HepG2 (cell line): ENCODE data around the gene MICB. TPM values are rescaled to one million over a fixed set of nuclear protein-coding genes. Genes with fewer than 3 reads are reported as not detected.

Experiments used
- ATAC-seq: fragments of 200-7000 bp; cut with Tn5 transposase; 3 replicates; pipeline ENCODE4 v1.9.1; 2020; ENCODE audit warnings: mild to moderate bottlenecking, moderate library complexity
- BruUV-seq: library from RNA; stranded (reverse); fragments of 400-500 nt; replicated peaks from 2 replicates; lab custom pipeline; 2021; lab: Mats Ljungman, UMichigan
- CTCF ChIA-PET: fragments of 300-600 bp; formaldehyde crosslinking; extraction: SDS; loops from one replicate; lab custom pipeline; 2021; ENCODE audit warnings: low total read pairs, inconsistent platforms, low intra/inter-chr PET ratio; lab: Yijun Ruan, JAX
- POLR2A ChIA-PET: fragments of 350-600 bp; sonication (Branson Sonifier 250); formaldehyde crosslinking; loops from one replicate; lab custom pipeline; 2020; ENCODE audit warnings: antibody characterized with exemption, inconsistent platforms; lab: Yijun Ruan, JAX
- DNase-seq: peaks from one replicate; pipeline ENCODE4 v3.0.0-alpha.2; 2015; ENCODE audit warnings: low spot score
- FAIRE-seq: peaks from 3 replicates; lab custom pipeline; 2011; peaks lifted over from hg19 to GRCh38; lab: Jason Lieb, UNC
- H2AFZ ChIP-seq: one replicate; pipeline ENCODE4 v1.6.1; 2011; ENCODE audit warnings: low read length, inconsistent platforms
- H3K27ac ChIP-seq: fragments of 300-600 bp; 3 replicates; pipeline ENCODE4 v1.8.0; 2011; ENCODE audit warnings: mixed run types, mild to moderate bottlenecking, mixed read lengths, low read length, inconsistent platforms; ENCODE audit not compliant: insufficient read depth; ENCODE audit errors: extremely low read length
- H3K27me3 ChIP-seq, 2 experiments: fragments of 200-600 bp in 1 of 2; 2 replicates in 1 of 2; 3 replicates in 1 of 2; pipeline versions ENCODE4 v1.6.0 to v1.8.0; 2011; ENCODE audit warnings: low read length in 2 of 2, mild to moderate bottlenecking in 2 of 2, moderate library complexity in 2 of 2, inconsistent platforms in 1 of 2; ENCODE audit not compliant: insufficient read depth in 2 of 2, control insufficient read depth in 1 of 2
- H3K36me3 ChIP-seq, 2 experiments: fragments of 200-600 bp in 1 of 2; replicated peaks in 1 of 2; 2 replicates in 1 of 2; 3 replicates in 1 of 2; pipeline versions ENCODE4 v1.5.1 to v1.8.0; 2011; ENCODE audit warnings: low read length in 2 of 2, inconsistent platforms in 1 of 2; ENCODE audit not compliant: insufficient read depth in 2 of 2, control insufficient read depth in 1 of 2
- H3K4me1 ChIP-seq: 2 replicates; pipeline ENCODE4 v1.5.1; 2012; ENCODE audit warnings: low read length, inconsistent platforms; ENCODE audit not compliant: insufficient read depth
- H3K4me2 ChIP-seq: 2 replicates; pipeline ENCODE4 v1.6.0; 2011; ENCODE audit warnings: low read depth, low read length, inconsistent platforms
- H3K4me3 ChIP-seq, 3 experiments: fragments of 200-600 bp in 1 of 3; sonication (generic), shearing (Covaris generic) in 1 of 3; replicated peaks in 1 of 3; 2 replicates each; pipeline ENCODE4 v1.5.1; 2011 to 2016; ENCODE audit warnings: low read length in 3 of 3, inconsistent platforms in 2 of 3, low read depth in 2 of 3, mild to moderate bottlenecking in 2 of 3, control low read depth in 1 of 3, mixed read lengths in 1 of 3; ENCODE audit not compliant: insufficient read depth in 1 of 3
- H3K79me2 ChIP-seq: one replicate; pipeline ENCODE4 v1.6.1; 2011; ENCODE audit warnings: low read length, inconsistent platforms; ENCODE audit not compliant: insufficient read depth
- H3K9ac ChIP-seq: 2 replicates; pipeline ENCODE4 v1.6.0; 2011; ENCODE audit warnings: mild to moderate bottlenecking, low read depth, low read length, inconsistent platforms; ENCODE audit not compliant: insufficient read depth
- H3K9me3 ChIP-seq: 2 replicates; pipeline ENCODE4 v1.5.1; 2012; ENCODE audit warnings: mild to moderate bottlenecking, low read length
- H4K20me1 ChIP-seq: 2 replicates; pipeline ENCODE4 v1.6.0; 2011; ENCODE audit warnings: inconsistent platforms, mild to moderate bottlenecking, low read length, moderate library complexity; ENCODE audit not compliant: insufficient read depth
- BRD4 ChIP-seq: sonication (generic); formaldehyde crosslinking; IDR thresholded peaks from 2 replicates; pipeline ENCODE4 v1.4.0; 2020; ENCODE audit warnings: missing genetic modification reagents
- IKZF4 ChIP-seq: sonication (generic); formaldehyde crosslinking; IDR thresholded peaks from 2 replicates; pipeline ENCODE4 v1.5.1; 2020; ENCODE audit warnings: borderline replicate concordance, mild to moderate bottlenecking, low read depth, missing genetic modification reagents; ENCODE audit errors: not compliant biosample characterization
- NCOA2 ChIP-seq: sonication (generic); formaldehyde crosslinking; IDR thresholded peaks from 2 replicates; pipeline ENCODE4 v1.8.0; 2022; ENCODE audit warnings: inconsistent platforms
- POLR2AphosphoS5 ChIP-seq: IDR thresholded peaks from 2 replicates; pipeline ENCODE4 v1.6.1; 2012; ENCODE audit warnings: low read depth, low read length
- RCOR2 ChIP-seq: IDR thresholded peaks from 2 replicates; pipeline ENCODE4 v1.6.1; 2016; ENCODE audit warnings: missing biosample characterization, missing genetic modification reagents
- RFXAP ChIP-seq: sonication (generic); formaldehyde crosslinking; IDR thresholded peaks from 2 replicates; pipeline ENCODE4 v1.4.0; 2020; ENCODE audit warnings: missing genetic modification reagents, borderline replicate concordance
- RNF2 ChIP-seq: fragments of 450-650 bp; conservative IDR thresholded peaks from 2 replicates; pipeline ENCODE4 v1.6.1; 2016; ENCODE audit warnings: low read depth
- TSC22D2 ChIP-seq: sonication (generic); formaldehyde crosslinking; IDR thresholded peaks from 2 replicates; pipeline ENCODE4 v1.5.1; 2020; ENCODE audit warnings: missing genetic modification reagents, mild to moderate bottlenecking, borderline replicate concordance
- ZNF331 ChIP-seq: sonication (generic); formaldehyde crosslinking; IDR thresholded peaks from 2 replicates; pipeline ENCODE4 v1.4.0; 2020; ENCODE audit warnings: missing genetic modification reagents
- WGBS: methylation state at CpG from one replicate; pipeline ENCODE4 v1.1.6; 2017; ENCODE audit warnings: low lambda C conversion rate; 5-methylcytosine and 5-hydroxymethylcytosine counted together
- in situ Hi-C: cut with HindIII; loops from 2 replicates; pipeline ENCODE4 v1.10.0; 2017; ENCODE audit warnings: low pct_unique_long_range_greater_than_20kb; ENCODE audit not compliant: extremely low pct_ligation_motif_present
- intact Hi-C: fragments of 100-400 bp; cut with micrococcal nuclease; formaldehyde crosslinking; loops from one replicate; pipeline ENCODE4 v1.10.0; 2022; ENCODE audit not compliant: unreplicated experiment
- polyA plus RNA-seq, 8 experiments: library from polyadenylated mRNA; depleted of rRNA in 3 of 8; stranded (reverse) in 7 of 8; unstranded in 1 of 8; fragments of >200 nt; fragmentation: Illumina TruSeq in 4 of 8; extraction: Trizol in 4 of 8; gene quantifications; 2 replicates each; pipeline versions ENCODE4 v1.2.1 to v1.2.3, GENCODE V29; 2011 to 2016; ENCODE audit warnings: low read depth in 4 of 8, missing spikeins in 1 of 8, mixed read lengths in 1 of 8; ENCODE audit not compliant: insufficient read depth in 1 of 8
- total RNA-seq, 5 experiments: library from RNA; depleted of rRNA; stranded (reverse); fragments of >200 nt; fragmentation: Illumina TruSeq; extraction: Trizol; gene quantifications; 2 replicates each; pipeline ENCODE4 v1.2.3, GENCODE V29; 2016; ENCODE audit warnings: low read depth in 1 of 5
- TF ChIP-seq, protein P1 (sequence below): IDR thresholded peaks from 2 replicates; pipeline ENCODE4 v1.6.1; 2012; ENCODE audit warnings: inconsistent platforms
- TF ChIP-seq, protein P2 (sequence below): sonication (generic); formaldehyde crosslinking; IDR thresholded peaks from 2 replicates; pipeline ENCODE4 v1.8.1; 2022; ENCODE audit warnings: low read depth, mild to moderate bottlenecking, missing genetic modification reagents
- TF ChIP-seq, protein P3 (sequence below): sonication (generic); formaldehyde crosslinking; IDR thresholded peaks from 2 replicates; pipeline ENCODE4 v1.4.0; 2020; ENCODE audit warnings: low read depth, missing genetic modification reagents

MICB gene
- total and polyA plus RNA-seq, 2 of the 13 experiments (the other 11 are each of a cell fraction or from before 2014, with no cell fraction given): 12.5 to 12.8 TPM

DNA sequence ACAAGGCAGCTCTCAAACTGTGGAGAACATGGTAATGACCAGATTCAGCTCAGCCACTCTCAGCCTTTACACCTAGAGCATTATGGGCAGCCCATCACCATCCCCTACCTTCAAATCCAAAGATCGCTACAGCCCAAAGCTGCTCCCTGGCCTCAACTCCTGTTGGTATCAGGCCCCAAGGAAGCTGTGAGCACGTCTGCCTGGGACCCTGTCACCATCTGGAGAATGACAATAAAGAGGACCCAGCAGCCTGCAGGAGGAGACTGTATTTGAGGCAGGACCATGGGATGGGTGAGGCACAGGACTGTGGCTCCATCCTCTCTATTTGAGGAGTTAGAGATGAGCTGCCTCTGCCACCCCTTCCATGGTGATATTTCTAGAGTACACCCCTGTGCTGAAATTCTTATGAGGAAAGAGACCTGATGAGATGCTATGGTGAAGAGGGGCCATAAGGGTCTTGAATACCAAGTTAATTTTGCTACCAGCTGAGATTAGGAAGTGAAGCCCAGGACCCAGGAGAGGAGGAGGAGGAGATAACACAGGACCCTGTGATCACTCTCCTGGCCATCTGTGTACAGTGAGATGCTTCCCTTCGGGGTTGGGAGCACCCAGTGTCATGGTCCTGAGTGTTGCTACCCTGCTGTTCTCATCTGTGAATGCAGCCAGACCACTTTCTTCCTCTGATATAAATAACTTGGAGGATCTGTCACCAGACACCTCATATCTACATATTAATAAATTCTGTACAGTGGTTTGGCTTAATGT is 19.6 kb upstream of the MICB start:
- no peak for FAIRE-seq
- ATAC-seq: no peak
- H3K36me3 ChIP-seq: no peaks in the 10 kb centered on the region
- ChIA-PET POLR2A (interaction anchor here (1.0 kb wide), 1 partner anchor 16 kb away, joined by 3 read pairs; no protein-coding TSS in a partner anchor), CTCF (no interaction called here)
- TF ChIP-seq TSC22D2 (CRISPR knock-in tag): no peak
- no peak for TF ChIP-seq POLR2AphosphoS5
- TF ChIP-seq, protein P1, sequence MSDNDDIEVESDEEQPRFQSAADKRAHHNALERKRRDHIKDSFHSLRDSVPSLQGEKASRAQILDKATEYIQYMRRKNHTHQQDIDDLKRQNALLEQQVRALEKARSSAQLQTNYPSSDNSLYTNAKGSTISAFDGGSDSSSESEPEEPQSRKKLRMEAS: no peak
- TF ChIP-seq NCOA2 (CRISPR knock-in tag): no peak
- TF ChIP-seq, protein P2, sequence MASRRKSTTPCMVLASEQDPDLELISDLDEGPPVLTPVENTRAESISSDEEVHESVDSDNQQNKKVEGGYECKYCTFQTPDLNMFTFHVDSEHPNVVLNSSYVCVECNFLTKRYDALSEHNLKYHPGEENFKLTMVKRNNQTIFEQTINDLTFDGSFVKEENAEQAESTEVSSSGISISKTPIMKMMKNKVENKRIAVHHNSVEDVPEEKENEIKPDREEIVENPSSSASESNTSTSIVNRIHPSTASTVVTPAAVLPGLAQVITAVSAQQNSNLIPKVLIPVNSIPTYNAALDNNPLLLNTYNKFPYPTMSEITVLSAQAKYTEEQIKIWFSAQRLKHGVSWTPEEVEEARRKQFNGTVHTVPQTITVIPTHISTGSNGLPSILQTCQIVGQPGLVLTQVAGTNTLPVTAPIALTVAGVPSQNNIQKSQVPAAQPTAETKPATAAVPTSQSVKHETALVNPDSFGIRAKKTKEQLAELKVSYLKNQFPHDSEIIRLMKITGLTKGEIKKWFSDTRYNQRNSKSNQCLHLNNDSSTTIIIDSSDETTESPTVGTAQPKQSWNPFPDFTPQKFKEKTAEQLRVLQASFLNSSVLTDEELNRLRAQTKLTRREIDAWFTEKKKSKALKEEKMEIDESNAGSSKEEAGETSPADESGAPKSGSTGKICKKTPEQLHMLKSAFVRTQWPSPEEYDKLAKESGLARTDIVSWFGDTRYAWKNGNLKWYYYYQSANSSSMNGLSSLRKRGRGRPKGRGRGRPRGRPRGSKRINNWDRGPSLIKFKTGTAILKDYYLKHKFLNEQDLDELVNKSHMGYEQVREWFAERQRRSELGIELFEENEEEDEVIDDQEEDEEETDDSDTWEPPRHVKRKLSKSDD (CRISPR knock-in tag): no peak
- no peak for TF ChIP-seq BRD4
- TF ChIP-seq RCOR2 (CRISPR knock-in tag): no peak
- TF ChIP-seq RFXAP (CRISPR knock-in tag): no peak
- TF ChIP-seq, protein P3, sequence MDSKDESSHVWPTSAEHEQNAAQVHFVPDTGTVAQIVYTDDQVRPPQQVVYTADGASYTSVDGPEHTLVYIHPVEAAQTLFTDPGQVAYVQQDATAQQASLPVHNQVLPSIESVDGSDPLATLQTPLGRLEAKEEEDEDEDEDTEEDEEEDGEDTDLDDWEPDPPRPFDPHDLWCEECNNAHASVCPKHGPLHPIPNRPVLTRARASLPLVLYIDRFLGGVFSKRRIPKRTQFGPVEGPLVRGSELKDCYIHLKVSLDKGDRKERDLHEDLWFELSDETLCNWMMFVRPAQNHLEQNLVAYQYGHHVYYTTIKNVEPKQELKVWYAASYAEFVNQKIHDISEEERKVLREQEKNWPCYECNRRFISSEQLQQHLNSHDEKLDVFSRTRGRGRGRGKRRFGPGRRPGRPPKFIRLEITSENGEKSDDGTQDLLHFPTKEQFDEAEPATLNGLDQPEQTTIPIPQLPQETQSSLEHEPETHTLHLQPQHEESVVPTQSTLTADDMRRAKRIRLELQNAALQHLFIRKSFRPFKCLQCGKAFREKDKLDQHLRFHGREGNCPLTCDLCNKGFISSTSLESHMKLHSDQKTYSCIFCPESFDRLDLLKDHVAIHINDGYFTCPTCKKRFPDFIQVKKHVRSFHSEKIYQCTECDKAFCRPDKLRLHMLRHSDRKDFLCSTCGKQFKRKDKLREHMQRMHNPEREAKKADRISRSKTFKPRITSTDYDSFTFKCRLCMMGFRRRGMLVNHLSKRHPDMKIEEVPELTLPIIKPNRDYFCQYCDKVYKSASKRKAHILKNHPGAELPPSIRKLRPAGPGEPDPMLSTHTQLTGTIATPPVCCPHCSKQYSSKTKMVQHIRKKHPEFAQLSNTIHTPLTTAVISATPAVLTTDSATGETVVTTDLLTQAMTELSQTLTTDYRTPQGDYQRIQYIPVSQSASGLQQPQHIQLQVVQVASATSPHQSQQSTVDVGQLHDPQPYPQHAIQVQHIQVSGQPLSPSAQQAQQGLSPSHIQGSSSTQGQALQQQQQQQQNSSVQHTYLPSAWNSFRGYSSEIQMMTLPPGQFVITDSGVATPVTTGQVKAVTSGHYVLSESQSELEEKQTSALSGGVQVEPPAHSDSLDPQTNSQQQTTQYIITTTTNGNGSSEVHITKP: no peak
- TF ChIP-seq RNF2: no peak
- TF ChIP-seq IKZF4 (CRISPR knock-in tag): no peak
- no peak for TF ChIP-seq ZNF331
- intact Hi-C loops (no loop called here), in situ Hi-C loops (no loop called here)
- H3K9me3 ChIP-seq: no peaks in the 10 kb centered on the region
- DNase-seq: no peak
- H3K4me3 ChIP-seq: no peak overlapping the region
- BruUV-seq: no TSS peak
- peaks cover 13% of the 10 kb centered on the region for H3K4me1 ChIP-seq
- peaks cover 12 to 61% of the 10 kb centered on the region in 2 experiments; a peak in 4 of 5 replicates for H3K27me3 ChIP-seq
- no peaks in the 10 kb centered on the region for H3K79me2 ChIP-seq
- H3K27ac ChIP-seq: no peak overlapping the region
- no peak overlapping the region for H3K4me2 ChIP-seq
- no peaks in the 10 kb centered on the region for H4K20me1 ChIP-seq
- 5% methylated on average over 3 of the region's 3 CpGs for whole genome bisulfite sequencing
- H3K9ac ChIP-seq: no peak overlapping the region
- no peak overlapping the region for H2AFZ ChIP-seq
